Fibroblast of skin of right biceps (primary cell): Measurements from ENCODE around the gene ZNF148.

Source experiments
- DNase-seq: peaks from one replicate; pipeline ENCODE4 v3.0.0-alpha.2; 2013

Gene ZNF148

GRCh38 chr3:125332504-125332903 is 42.6 kb downstream of the ZNF148 start:
- no peak for DNase-seq

GRCh38 chr3:125331243-125331642 is 43.9 kb downstream of the ZNF148 start:
- DNase-seq: no peak

GRCh38 chr3:125326957-125327356 is 48.2 kb downstream of the ZNF148 start:
- DNase-seq: no peak

GRCh38 chr3:125325746-125326145 is 49.4 kb downstream of the ZNF148 start:
- no peak for DNase-seq

- peak; percentile 23 for DNase-seq
Observed at GRCh38 chr3:125324341-125324740, 50.8 kb downstream of the ZNF148 start.

- DNase-seq: no peak
Observed at GRCh38 chr3:125322917-125323316, 52.2 kb downstream of the ZNF148 start.

GRCh38 chr3:125322166-125322565 is 53.0 kb downstream of the ZNF148 start:
- peak; percentile 87 for DNase-seq

- DNase-seq: no peak
Observed at GRCh38 chr3:125319765-125320164, 55.4 kb downstream of the ZNF148 start.

- no peak for DNase-seq
Observed at GRCh38 chr3:125318871-125319270, 56.3 kb downstream of the ZNF148 start.

- no peak for DNase-seq
Observed at GRCh38 chr3:125318167-125318865, 56.8 kb downstream of the ZNF148 start.

GRCh38 chr3:125317761-125318160 is 57.4 kb downstream of the ZNF148 start:
- DNase-seq: no peak

- DNase-seq: no peak
Observed at GRCh38 chr3:125316949-125317348, 58.2 kb downstream of the ZNF148 start.

GRCh38 chr3:125316246-125316645 is 58.9 kb downstream of the ZNF148 start:
- DNase-seq: no peak

- peak; percentile 74 for DNase-seq
Observed at GRCh38 chr3:125313060-125313635, 62.0 kb downstream of the ZNF148 start.

- no peak for DNase-seq
Observed at GRCh38 chr3:125310623-125311081, 64.5 kb downstream of the ZNF148 start.

GRCh38 chr3:125309476-125309875 is 65.6 kb downstream of the ZNF148 start:
- DNase-seq: no peak

- DNase-seq: no peak
Observed at GRCh38 chr3:125306620-125307019, 68.5 kb downstream of the ZNF148 start.

- DNase-seq: peak; percentile 45
Observed at GRCh38 chr3:125302932-125303331, 72.2 kb downstream of the ZNF148 start.

- peak; percentile 89 for DNase-seq
Observed at GRCh38 chr3:125300416-125300815, 74.7 kb downstream of the ZNF148 start.

- no peak for DNase-seq
Observed at GRCh38 chr3:125294411-125294810, 80.7 kb downstream of the ZNF148 start.

- no peak for DNase-seq
Observed at GRCh38 chr3:125292015-125292414, 83.1 kb downstream of the ZNF148 start.

GRCh38 chr3:125289429-125289981 is 85.6 kb downstream of the ZNF148 start:
- no peak for DNase-seq

GRCh38 chr3:125287248-125287647 is 87.9 kb downstream of the ZNF148 start:
- no peak for DNase-seq

GRCh38 chr3:125281381-125281780 is 93.7 kb downstream of the ZNF148 start:
- no peak for DNase-seq
